Measurements from ENCODE around the gene ADAMTS8.

The ADAMTS8 gene

GRCh38 chr11:130471731-130472433, 43.5 kb upstream of the ADAMTS8 start:
- Histone ChIP-seq H3K4me3 (ENCODE audit: low read depth, low read length) (no peak overlapping the region), H3K4me1 (ENCODE audit: control insufficient read depth, insufficient read depth, low read length) (no peaks in the 10 kb centered on the region), H3K36me3 (ENCODE audit: control insufficient read depth, insufficient read depth, low read length) (peaks cover 8% of the 10 kb centered on the region; the same call in 1 of the 2 replicates), H3K27ac (ENCODE audit: low read depth, low read length) (no peak overlapping the region), H3K9ac (ENCODE audit: low read length) (no peak overlapping the region), H3K9me3 (ENCODE audit: control insufficient read depth, insufficient read depth, low read depth, low read length) (no peaks in the 10 kb centered on the region), H3K27me3 (ENCODE audit: control insufficient read depth, insufficient read depth, low read length) (no peaks in the 10 kb centered on the region)

DNA sequence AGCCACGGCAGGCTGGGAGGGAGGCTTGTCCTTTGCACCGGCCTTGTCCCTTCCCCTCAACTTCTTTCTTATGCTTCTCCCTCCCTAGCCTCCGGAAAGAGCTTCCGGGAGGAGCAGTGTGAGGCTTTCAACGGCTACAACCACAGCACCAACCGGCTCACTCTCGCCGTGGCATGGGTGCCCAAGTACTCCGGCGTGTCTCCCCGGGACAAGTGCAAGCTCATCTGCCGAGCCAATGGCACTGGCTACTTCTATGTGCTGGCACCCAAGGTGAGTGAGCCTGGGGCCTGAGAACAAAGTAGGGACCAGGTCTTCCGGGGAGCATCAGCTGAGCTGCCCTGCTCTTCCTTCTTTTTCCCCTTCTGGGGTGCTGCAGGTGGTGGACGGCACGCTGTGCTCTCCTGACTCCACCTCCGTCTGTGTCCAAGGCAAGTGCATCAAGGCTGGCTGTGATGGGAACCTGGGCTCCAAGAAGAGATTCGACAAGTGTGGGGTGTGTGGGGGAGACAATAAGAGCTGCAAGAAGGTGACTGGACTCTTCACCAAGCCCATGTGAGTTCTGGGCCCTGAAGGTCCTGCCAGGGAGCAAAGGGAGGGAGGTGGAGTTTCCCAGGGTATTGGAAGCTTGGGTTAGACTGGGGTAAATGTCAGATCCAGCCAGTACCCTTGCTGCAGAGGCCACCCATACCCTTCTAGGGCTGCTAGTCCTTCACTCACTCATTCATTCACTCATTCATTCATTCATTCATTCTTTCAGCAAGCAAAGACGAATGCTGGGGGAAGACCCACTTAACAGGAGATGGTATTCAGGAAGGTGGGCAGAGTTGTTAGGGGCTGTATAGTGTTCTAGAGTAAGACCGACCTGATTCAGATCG, 42.7 kb upstream of the ADAMTS8 start:
- H3K27me3 ChIP-seq (ENCODE audit: control insufficient read depth, insufficient read depth, low read length), result no peaks in the 10 kb centered on the region
- H3K9ac ChIP-seq (ENCODE audit: low read length), result no peak overlapping the region
- peaks cover 8% of the 10 kb centered on the region; the same call in 1 of the 2 replicates for H3K36me3 ChIP-seq (ENCODE audit: control insufficient read depth, insufficient read depth, low read length)
- H3K9me3 ChIP-seq (ENCODE audit: control insufficient read depth, insufficient read depth, low read depth, low read length), result no peaks in the 10 kb centered on the region
- H3K4me3 ChIP-seq (ENCODE audit: low read depth, low read length), result no peak overlapping the region
- no peaks in the 10 kb centered on the region for H3K4me1 ChIP-seq (ENCODE audit: control insufficient read depth, insufficient read depth, low read length)
- H3K27ac ChIP-seq (ENCODE audit: low read depth, low read length), result no peak overlapping the region

GRCh38 chr11:130469181-130469580, 40.8 kb upstream of the ADAMTS8 start:
- Histone ChIP-seq H3K36me3 (ENCODE audit: control insufficient read depth, insufficient read depth, low read length) (peaks cover 13% of the 10 kb centered on the region; the same call in 1 of the 2 replicates), H3K4me1 (ENCODE audit: control insufficient read depth, insufficient read depth, low read length) (no peaks in the 10 kb centered on the region)

DNA sequence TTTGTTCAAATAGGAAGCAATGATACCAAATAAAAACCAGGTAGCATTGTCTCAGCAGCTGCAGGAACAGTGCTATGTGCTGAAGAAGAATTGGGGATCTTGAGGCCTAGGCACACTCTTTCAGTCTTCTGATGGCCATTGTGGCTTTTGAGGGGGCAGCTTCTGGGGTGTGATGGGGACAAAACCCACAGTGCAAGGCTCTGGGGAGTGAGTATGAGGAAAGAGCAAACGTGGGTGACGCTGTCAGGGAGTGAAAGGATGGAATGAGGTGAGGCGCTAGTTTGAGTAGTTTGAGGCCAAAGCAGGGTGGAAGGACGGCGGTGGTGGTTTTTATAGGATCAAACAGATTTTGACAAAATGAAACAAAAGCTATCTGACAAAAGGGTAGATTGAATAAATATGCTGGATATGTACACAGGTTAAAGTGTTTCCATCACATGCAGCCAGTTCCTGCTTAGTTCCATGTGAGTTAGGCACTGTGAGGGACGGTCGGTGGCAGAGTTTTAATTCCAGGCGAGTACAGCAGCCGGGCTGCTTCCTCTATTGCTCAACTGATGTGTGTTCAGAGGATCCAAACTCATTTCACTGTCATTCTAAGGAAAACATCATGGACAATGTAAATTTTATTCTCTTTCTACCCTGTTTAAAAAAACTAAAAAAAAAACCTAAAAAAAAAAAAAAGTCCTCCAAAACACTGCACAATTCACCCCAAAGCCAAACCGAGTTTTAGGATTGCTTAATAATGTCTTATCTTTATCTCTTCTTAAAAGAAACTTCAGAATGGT, 38.9 kb upstream of the ADAMTS8 start:
- Histone ChIP-seq H3K4me3 (ENCODE audit: low read depth, low read length) (no peak overlapping the region), H3K4me1 (ENCODE audit: control insufficient read depth, insufficient read depth, low read length) (no peaks in the 10 kb centered on the region), H3K9me3 (ENCODE audit: control insufficient read depth, insufficient read depth, low read depth, low read length) (no peaks in the 10 kb centered on the region), H3K27me3 (ENCODE audit: control insufficient read depth, insufficient read depth, low read length) (no peaks in the 10 kb centered on the region), H3K36me3 (ENCODE audit: control insufficient read depth, insufficient read depth, low read length) (peaks cover 13% of the 10 kb centered on the region; the same call in 1 of the 2 replicates), H3K27ac (ENCODE audit: low read depth, low read length) (no peak overlapping the region), H3K9ac (ENCODE audit: low read length) (no peak overlapping the region)

More at GRCh38 chr11:130469181-130469580, 40.8 kb upstream of the ADAMTS8 start:
- no peaks in the 10 kb centered on the region for H3K27me3 ChIP-seq (ENCODE audit: control insufficient read depth, insufficient read depth, low read length)
- H3K9me3 ChIP-seq (ENCODE audit: control insufficient read depth, insufficient read depth, low read depth, low read length), result no peaks in the 10 kb centered on the region
- no peak overlapping the region for H3K9ac ChIP-seq (ENCODE audit: low read length)
- H3K27ac ChIP-seq (ENCODE audit: low read depth, low read length), result no peak overlapping the region
- no peak overlapping the region for H3K4me3 ChIP-seq (ENCODE audit: low read depth, low read length)

- Histone ChIP-seq H3K9me3 (ENCODE audit: control insufficient read depth, insufficient read depth, low read depth, low read length) (no peaks in the 10 kb centered on the region), H3K36me3 (ENCODE audit: control insufficient read depth, insufficient read depth, low read length) (peaks cover 12% of the 10 kb centered on the region; the same call in 1 of the 2 replicates), H3K27ac (ENCODE audit: low read depth, low read length) (no peak overlapping the region), H3K27me3 (ENCODE audit: control insufficient read depth, insufficient read depth, low read length) (no peaks in the 10 kb centered on the region), H3K4me3 (ENCODE audit: low read depth, low read length) (no peak overlapping the region), H3K4me1 (ENCODE audit: control insufficient read depth, insufficient read depth, low read length) (no peaks in the 10 kb centered on the region), H3K9ac (ENCODE audit: low read length) (no peak overlapping the region)
Observed at GRCh38 chr11:130465263-130465662, 36.9 kb upstream of the ADAMTS8 start.

DNA sequence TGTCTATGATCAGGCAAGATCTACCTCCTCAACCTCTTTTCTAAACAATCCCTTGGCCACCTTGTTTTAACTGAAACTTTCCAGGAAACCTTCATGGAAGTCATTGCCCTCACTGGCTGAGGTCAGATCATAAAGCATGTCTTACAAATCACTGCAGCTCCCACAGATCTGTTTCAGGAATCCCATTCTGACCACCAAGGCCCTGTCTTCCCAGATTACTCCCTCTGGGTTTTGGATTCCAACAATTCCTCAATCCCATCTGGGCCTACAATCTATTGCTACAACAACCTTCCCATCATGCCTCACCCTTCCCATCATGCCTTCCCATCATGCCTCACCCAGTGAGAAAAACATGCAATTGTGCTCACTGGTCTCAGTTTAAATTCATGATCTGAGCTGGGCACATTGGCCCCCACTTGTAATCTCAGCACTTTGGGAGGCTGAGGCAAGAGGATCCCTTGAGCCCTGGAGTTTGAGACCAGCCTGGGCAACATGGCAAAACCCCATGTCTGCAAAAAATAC, 35.9 kb upstream of the ADAMTS8 start:
- Histone ChIP-seq H3K9ac (ENCODE audit: low read length) (no peak overlapping the region), H3K9me3 (ENCODE audit: control insufficient read depth, insufficient read depth, low read depth, low read length) (no peaks in the 10 kb centered on the region), H3K27ac (ENCODE audit: low read depth, low read length) (no peak overlapping the region), H3K4me3 (ENCODE audit: low read depth, low read length) (no peak overlapping the region), H3K36me3 (ENCODE audit: control insufficient read depth, insufficient read depth, low read length) (peaks cover 12% of the 10 kb centered on the region; the same call in 1 of the 2 replicates), H3K27me3 (ENCODE audit: control insufficient read depth, insufficient read depth, low read length) (no peaks in the 10 kb centered on the region), H3K4me1 (ENCODE audit: control insufficient read depth, insufficient read depth, low read length) (no peaks in the 10 kb centered on the region)

GRCh38 chr11:130462931-130463330, 34.5 kb upstream of the ADAMTS8 start:
- no peak overlapping the region for H3K27ac ChIP-seq (ENCODE audit: low read depth, low read length)
- peaks cover 12% of the 10 kb centered on the region; the same call in 1 of the 2 replicates for H3K36me3 ChIP-seq (ENCODE audit: control insufficient read depth, insufficient read depth, low read length)
- no peaks in the 10 kb centered on the region for H3K27me3 ChIP-seq (ENCODE audit: control insufficient read depth, insufficient read depth, low read length)
- H3K9ac ChIP-seq (ENCODE audit: low read length), result no peak overlapping the region
- no peak overlapping the region for H3K4me3 ChIP-seq (ENCODE audit: low read depth, low read length)
- no peaks in the 10 kb centered on the region for H3K4me1 ChIP-seq (ENCODE audit: control insufficient read depth, insufficient read depth, low read length)
- H3K9me3 ChIP-seq (ENCODE audit: control insufficient read depth, insufficient read depth, low read depth, low read length), result no peaks in the 10 kb centered on the region

- Histone ChIP-seq H3K9ac (ENCODE audit: low read length) (no peak overlapping the region), H3K4me3 (ENCODE audit: low read depth, low read length) (no peak overlapping the region), H3K9me3 (ENCODE audit: control insufficient read depth, insufficient read depth, low read depth, low read length) (no peaks in the 10 kb centered on the region), H3K36me3 (ENCODE audit: control insufficient read depth, insufficient read depth, low read length) (peaks cover 12% of the 10 kb centered on the region; the same call in 1 of the 2 replicates), H3K27ac (ENCODE audit: low read depth, low read length) (no peak overlapping the region), H3K27me3 (ENCODE audit: control insufficient read depth, insufficient read depth, low read length) (no peaks in the 10 kb centered on the region), H3K4me1 (ENCODE audit: control insufficient read depth, insufficient read depth, low read length) (no peaks in the 10 kb centered on the region)
Observed at GRCh38 chr11:130462101-130462885, 33.9 kb upstream of the ADAMTS8 start.

- H3K4me1 ChIP-seq (ENCODE audit: control insufficient read depth, insufficient read depth, low read length), result peaks cover 3% of the 10 kb centered on the region; the same call in 1 of the 2 replicates
- H3K4me3 ChIP-seq (ENCODE audit: low read depth, low read length), result no peak overlapping the region
- H3K9me3 ChIP-seq (ENCODE audit: control insufficient read depth, insufficient read depth, low read depth, low read length), result no peaks in the 10 kb centered on the region
- peaks cover 14% of the 10 kb centered on the region for H3K27me3 ChIP-seq (ENCODE audit: control insufficient read depth, insufficient read depth, low read length)
- no peak overlapping the region for H3K9ac ChIP-seq (ENCODE audit: low read length)
- H3K36me3 ChIP-seq (ENCODE audit: control insufficient read depth, insufficient read depth, low read length), result 0 out of 2 replicates have a peak, but pooled peaks cover 6% of the 10 kb centered on the region
- no peak overlapping the region for H3K27ac ChIP-seq (ENCODE audit: low read depth, low read length)
Observed at GRCh38 chr11:130459521-130459920, 31.1 kb upstream of the ADAMTS8 start.

- Histone ChIP-seq H3K9me3 (ENCODE audit: control insufficient read depth, insufficient read depth, low read depth, low read length) (no peaks in the 10 kb centered on the region), H3K27ac (ENCODE audit: low read depth, low read length) (no peak overlapping the region), H3K9ac (ENCODE audit: low read length) (no peak overlapping the region), H3K4me3 (ENCODE audit: low read depth, low read length) (no peak overlapping the region), H3K27me3 (ENCODE audit: control insufficient read depth, insufficient read depth, low read length) (peaks cover 26% of the 10 kb centered on the region), H3K36me3 (ENCODE audit: control insufficient read depth, insufficient read depth, low read length) (0 out of 2 replicates have a peak, but pooled peaks cover 6% of the 10 kb centered on the region), H3K4me1 (ENCODE audit: control insufficient read depth, insufficient read depth, low read length) (peaks cover 3% of the 10 kb centered on the region; the same call in 1 of the 2 replicates)
Observed at GRCh38 chr11:130458410-130458729, 30.0 kb upstream of the ADAMTS8 start.

All from HUES6 (cell line).